GM12892 (cell line): Measurements from ENCODE around the gene KRTAP4-2.
"Not testable (repeated sequence)": the region's sequence is repeated elsewhere in the genome, so short reads cannot be mapped to it uniquely, and the experiment has no call there.

Experiments used
- POLR2A ChIP-seq: IDR thresholded peaks from 2 replicates; pipeline ENCODE4 v1.6.1; 2011; ENCODE audit warnings: low read depth, low read length, control low read depth
- POLR2AphosphoS5 ChIP-seq: IDR thresholded peaks from 2 replicates; pipeline ENCODE4 v1.6.1; 2011; ENCODE audit warnings: low read depth, low read length, control low read depth
- TAF1 ChIP-seq: IDR thresholded peaks from 2 replicates; pipeline ENCODE4 v1.6.1; 2011; ENCODE audit warnings: low read depth, mild to moderate bottlenecking, control low read depth, low read length, borderline replicate concordance

GRCh38 chr17:41160190-41160589 is 17.8 kb downstream of the KRTAP4-2 start:
- not testable (repeated sequence) for TF ChIP-seq POLR2A, TAF1, POLR2AphosphoS5
